Measurements from ENCODE around the gene MVB12A. TPM values are rescaled to one million over a fixed set of nuclear protein-coding genes. Genes with fewer than 3 reads are reported as not detected.

MVB12A gene
- total RNA-seq, 1 donor from 2014 or later: 23.3 TPM

DNA sequence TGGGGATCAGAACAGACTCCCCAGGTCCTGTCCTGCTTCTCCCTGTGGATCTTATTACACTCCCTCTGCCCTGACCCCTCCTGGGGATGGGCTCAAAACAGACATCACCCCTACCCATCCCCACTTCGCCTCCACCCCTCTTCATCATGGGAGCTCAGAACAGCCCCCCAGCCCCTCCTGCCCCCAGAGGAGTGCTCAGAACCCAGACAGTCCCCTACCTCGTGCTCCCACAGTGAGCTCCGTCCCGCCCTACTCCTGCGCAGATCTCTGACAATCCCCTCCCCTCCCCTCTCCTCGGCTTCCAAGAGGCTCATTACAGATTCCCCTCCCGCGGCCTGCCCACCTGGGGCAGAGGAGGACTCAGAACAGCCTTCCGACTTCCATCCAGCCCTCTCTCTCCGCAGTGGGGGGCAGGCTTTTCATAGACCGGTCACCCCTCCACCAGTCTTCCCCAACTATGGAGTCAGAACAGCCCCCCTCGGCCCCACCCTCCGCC, 34.8 kb downstream of the MVB12A start:
- H3K27ac Mint-ChIP-seq: no peak overlapping the region
- CTCF ChIA-PET: interaction anchor here (1.1 kb wide), 1 partner anchor 12 kb away, joined by 3 read pairs; no protein-coding TSS in a partner anchor
- H3K4me1 Mint-ChIP-seq: peaks cover 12% of the 10 kb centered on the region
- peaks cover 41% of the 10 kb centered on the region for H3K27me3 Mint-ChIP-seq
- POLR2A ChIA-PET: interaction anchor here (0.7 kb wide), 1 partner anchor 378 kb away, joined by 4 read pairs; no protein-coding TSS in a partner anchor
- intact Hi-C loops (cut with micrococcal nuclease): loop anchor here (5.0 kb wide), 2 partner anchors 403 to 478 kb away; partner anchors contain the start of genes CCDC124 and RPL18A
- no peak overlapping the region for H3K4me3 Mint-ChIP-seq
- ATAC-seq (ENCODE audit: low read depth) (no peak), DNase-seq (no peak)
- no peaks in the 10 kb centered on the region for H3K36me3 Mint-ChIP-seq (ENCODE audit: low read depth)
- H3K9me3 Mint-ChIP-seq: no peaks in the 10 kb centered on the region
- TF ChIP-seq, protein P1, sequence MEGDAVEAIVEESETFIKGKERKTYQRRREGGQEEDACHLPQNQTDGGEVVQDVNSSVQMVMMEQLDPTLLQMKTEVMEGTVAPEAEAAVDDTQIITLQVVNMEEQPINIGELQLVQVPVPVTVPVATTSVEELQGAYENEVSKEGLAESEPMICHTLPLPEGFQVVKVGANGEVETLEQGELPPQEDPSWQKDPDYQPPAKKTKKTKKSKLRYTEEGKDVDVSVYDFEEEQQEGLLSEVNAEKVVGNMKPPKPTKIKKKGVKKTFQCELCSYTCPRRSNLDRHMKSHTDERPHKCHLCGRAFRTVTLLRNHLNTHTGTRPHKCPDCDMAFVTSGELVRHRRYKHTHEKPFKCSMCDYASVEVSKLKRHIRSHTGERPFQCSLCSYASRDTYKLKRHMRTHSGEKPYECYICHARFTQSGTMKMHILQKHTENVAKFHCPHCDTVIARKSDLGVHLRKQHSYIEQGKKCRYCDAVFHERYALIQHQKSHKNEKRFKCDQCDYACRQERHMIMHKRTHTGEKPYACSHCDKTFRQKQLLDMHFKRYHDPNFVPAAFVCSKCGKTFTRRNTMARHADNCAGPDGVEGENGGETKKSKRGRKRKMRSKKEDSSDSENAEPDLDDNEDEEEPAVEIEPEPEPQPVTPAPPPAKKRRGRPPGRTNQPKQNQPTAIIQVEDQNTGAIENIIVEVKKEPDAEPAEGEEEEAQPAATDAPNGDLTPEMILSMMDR (IDR thresholded peaks at IDR 0.05): no peak

DNA sequence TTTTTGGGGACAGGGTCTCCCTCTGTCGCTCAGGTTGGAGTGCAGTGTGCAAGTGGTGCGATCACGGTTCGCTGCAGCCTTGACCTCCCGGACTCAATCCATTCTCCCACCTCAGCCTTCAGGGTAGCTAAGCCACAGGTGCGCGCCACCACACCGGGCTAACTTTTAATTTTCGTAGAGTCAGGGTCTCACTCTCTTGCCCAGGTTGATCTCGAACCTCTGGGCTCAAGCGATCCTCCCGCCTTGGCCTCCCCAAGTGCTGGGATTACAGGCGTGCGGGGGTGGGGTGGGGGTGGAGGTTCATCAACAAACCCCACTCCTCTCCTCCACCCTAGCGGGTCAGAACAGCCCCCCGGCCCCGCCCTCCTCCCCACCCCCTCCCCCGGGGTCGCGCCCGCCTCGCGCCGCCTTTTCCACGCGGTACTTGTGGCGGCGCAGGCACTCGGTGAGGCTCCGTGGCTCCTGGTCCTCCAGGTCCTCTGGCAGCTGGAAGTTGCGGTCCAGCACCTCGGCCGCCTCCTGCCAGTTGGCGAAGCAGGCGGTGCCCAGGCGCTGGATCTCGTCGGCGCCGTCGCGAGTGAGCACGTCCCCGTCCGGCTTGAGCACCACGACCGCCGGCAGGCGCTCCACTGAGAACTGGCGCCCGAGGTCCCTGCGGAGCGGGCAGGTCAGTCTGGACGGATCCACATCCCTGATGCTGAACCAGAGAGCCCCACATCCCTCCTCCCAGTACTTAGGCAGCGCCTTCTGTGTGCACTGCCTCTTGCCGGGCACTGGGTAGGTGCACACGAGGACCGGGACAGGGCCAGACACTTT, 35.7 kb downstream of the MVB12A start:
- H3K4me1 Mint-ChIP-seq: peaks cover 6% of the 10 kb centered on the region
- ChIA-PET CTCF (no interaction called here), POLR2A (no interaction called here)
- no peak overlapping the region for H3K4me3 Mint-ChIP-seq
- DNase-seq (no peak), ATAC-seq (ENCODE audit: low read depth) (no peak)
- intact Hi-C loops (cut with micrococcal nuclease): no loop called here
- no peaks in the 10 kb centered on the region for H3K36me3 Mint-ChIP-seq (ENCODE audit: low read depth)
- TF ChIP-seq, protein P1 (IDR thresholded peaks at IDR 0.05): no peak
- H3K9me3 Mint-ChIP-seq: no peaks in the 10 kb centered on the region
- no peak overlapping the region for H3K27ac Mint-ChIP-seq
- H3K27me3 Mint-ChIP-seq: peaks cover 33% of the 10 kb centered on the region

DNA sequence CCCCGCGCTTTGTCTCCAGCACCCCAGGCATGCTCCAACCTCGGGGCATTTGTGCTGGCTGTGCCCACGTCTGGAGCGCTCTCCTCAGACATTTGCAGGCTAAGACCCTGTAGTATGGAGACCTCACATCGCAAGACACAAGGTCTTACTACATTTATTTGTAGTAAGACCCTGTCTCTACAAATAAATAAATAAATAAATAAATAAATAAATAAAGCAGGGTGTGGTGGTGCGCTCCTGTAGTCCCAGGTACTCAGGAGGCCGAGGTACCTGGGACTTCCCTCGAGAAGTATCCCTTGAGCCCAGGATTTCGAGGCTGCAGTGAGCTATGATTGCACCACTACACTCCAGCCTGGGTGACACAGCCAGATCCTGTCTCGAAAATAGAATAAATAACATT, 36.3 kb downstream of the MVB12A start:
- intact Hi-C loops (cut with micrococcal nuclease): no loop called here
- POLR2A ChIA-PET: interaction anchor here (0.6 kb wide), 1 partner anchor 388 kb away, joined by 8 read pairs; no protein-coding TSS in a partner anchor
- DNase-seq (no peak), ATAC-seq (ENCODE audit: low read depth) (no peak)
- peaks cover 33% of the 10 kb centered on the region for H3K27me3 Mint-ChIP-seq
- no peaks in the 10 kb centered on the region for H3K9me3 Mint-ChIP-seq
- H3K27ac Mint-ChIP-seq: no peak overlapping the region
- H3K36me3 Mint-ChIP-seq (ENCODE audit: low read depth): no peaks in the 10 kb centered on the region
- CTCF ChIA-PET: no interaction called here
- peaks cover 6% of the 10 kb centered on the region for H3K4me1 Mint-ChIP-seq
- TF ChIP-seq, protein P1 (IDR thresholded peaks at IDR 0.05): no peak
- H3K4me3 Mint-ChIP-seq: no peak overlapping the region

DNA sequence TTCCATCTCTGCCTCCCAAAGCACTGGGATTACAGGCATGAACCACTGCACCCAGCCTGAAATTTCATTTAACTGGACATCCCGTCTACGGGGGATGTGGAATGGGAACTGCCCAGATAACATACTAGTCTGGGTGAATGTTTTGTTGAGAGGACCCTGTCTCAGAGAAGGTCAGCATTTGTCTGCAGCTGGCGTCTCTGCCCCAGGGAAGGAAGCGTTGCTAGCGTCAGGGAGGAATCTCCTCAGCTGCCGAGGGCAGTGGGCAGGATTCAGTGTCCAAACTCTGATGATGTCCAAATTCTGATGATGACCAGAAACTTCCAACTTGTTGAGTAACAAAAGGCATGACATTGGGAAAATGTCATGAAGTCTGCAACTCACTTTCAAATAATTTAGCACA, 37.8 kb downstream of the MVB12A start:
- Mint-ChIP-seq H3K36me3 (ENCODE audit: low read depth) (no peaks in the 10 kb centered on the region), H3K27ac (no peak overlapping the region), H3K4me3 (no peak overlapping the region), H3K4me1 (peaks cover 6% of the 10 kb centered on the region), H3K9me3 (no peaks in the 10 kb centered on the region), H3K27me3 (peaks cover 27% of the 10 kb centered on the region)
- ATAC-seq (ENCODE audit: low read depth): no peak
- intact Hi-C loops (cut with micrococcal nuclease): no loop called here
- TF ChIP-seq, protein P1 (IDR thresholded peaks at IDR 0.05): no peak
- DNase-seq: no peak
- POLR2A ChIA-PET: no interaction called here
- CTCF ChIA-PET: no interaction called here

DNA sequence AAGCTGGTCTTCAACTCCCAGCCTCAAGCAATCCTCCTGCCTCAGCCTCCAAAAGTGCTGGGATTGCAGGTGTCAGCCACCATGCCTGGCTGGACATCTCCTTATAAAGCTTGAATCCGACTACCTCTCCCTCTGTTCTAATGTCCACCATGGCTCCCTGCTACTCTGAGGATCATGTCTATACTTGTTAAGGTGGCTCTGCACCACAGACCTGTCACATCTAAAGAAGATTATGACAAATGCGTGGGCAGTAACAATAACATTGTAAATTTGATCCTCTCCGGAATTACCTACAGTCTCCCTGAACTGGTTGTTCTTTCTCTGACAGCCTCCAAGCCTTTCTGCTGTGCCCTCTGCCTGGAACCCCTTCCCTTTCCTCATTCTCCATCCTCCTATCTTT, 39.1 kb downstream of the MVB12A start:
- Mint-ChIP-seq H3K27ac (no peak overlapping the region), H3K4me1 (peaks cover 2% of the 10 kb centered on the region), H3K4me3 (no peak overlapping the region), H3K36me3 (ENCODE audit: low read depth) (no peaks in the 10 kb centered on the region), H3K27me3 (peaks cover 22% of the 10 kb centered on the region), H3K9me3 (no peaks in the 10 kb centered on the region)
- DNase-seq (no peak), ATAC-seq (ENCODE audit: low read depth) (no peak)
- ChIA-PET CTCF (interaction anchor here (1.0 kb wide), 1 partner anchor 397 kb away, joined by 3 read pairs; no protein-coding TSS in a partner anchor), POLR2A (no interaction called here)
- intact Hi-C loops (cut with micrococcal nuclease): no loop called here
- TF ChIP-seq, protein P1 (IDR thresholded peaks at IDR 0.05): no peak
